IMR-90 (cell line): ENCODE measurements around the gene F3. TPM values are rescaled to one million over a fixed set of nuclear protein-coding genes. Genes with fewer than 3 reads are reported as not detected.

Experiments
- ATAC-seq: fragments of 200-7000 bp; cut with Tn5 transposase; 2 replicates; pipeline ENCODE4 v1.9.1; 2020; ENCODE audit warnings: low read depth, mild to moderate bottlenecking, moderate library complexity
- BruUV-seq: library from RNA; stranded (reverse); fragments of 400-500 nt; replicated peaks from 2 replicates; lab custom pipeline; 2021; lab: Mats Ljungman, UMichigan
- CTCF ChIA-PET: fragments of 300-600 bp; formaldehyde crosslinking; extraction: SDS; loops from one replicate; lab custom pipeline; 2021; ENCODE audit warnings: antibody characterized with exemption; lab: Yijun Ruan, JAX
- POLR2A ChIA-PET: fragments of 300-600 bp; sonication (Branson Sonifier 250); formaldehyde crosslinking; loops from one replicate; lab custom pipeline; 2022; ENCODE audit warnings: antibody characterized with exemption; ENCODE audit not compliant: unreplicated experiment; lab: Charles Lee
- DNase-seq: peaks from one replicate; pipeline ENCODE4 v3.0.0; 2013
- H2AFZ ChIP-seq: replicated peaks from 2 replicates; pipeline ENCODE3; 2013; ENCODE audit warnings: low read length, mild to moderate bottlenecking; ENCODE audit not compliant: poor library complexity
- H2AK5ac ChIP-seq: 2 replicates; pipeline ENCODE4 v1.6.1; 2013; ENCODE audit warnings: low read depth, low read length, inconsistent platforms
- H2AK9ac ChIP-seq: replicated peaks from 2 replicates; pipeline ENCODE3; 2013; ENCODE audit warnings: mild to moderate bottlenecking, low read depth, low read length, moderate library complexity; ENCODE audit not compliant: poor library complexity
- H2BK120ac ChIP-seq: 2 replicates; pipeline ENCODE4 v1.6.1; 2013; ENCODE audit warnings: low read depth, low read length, inconsistent platforms
- H2BK15ac ChIP-seq: 3 replicates; pipeline ENCODE4 v1.6.1; 2013; ENCODE audit warnings: low read depth, low read length, inconsistent platforms
- H2BK20ac ChIP-seq: 2 replicates; pipeline ENCODE4 v1.6.1; 2013; ENCODE audit warnings: low read depth, mild to moderate bottlenecking, inconsistent platforms, low read length, moderate library complexity
- H2BK5ac ChIP-seq: 2 replicates; pipeline ENCODE4 v1.6.1; 2013; ENCODE audit warnings: mild to moderate bottlenecking, low read depth, low read length, inconsistent platforms; ENCODE audit not compliant: poor library complexity, severe bottlenecking
- H3K14ac ChIP-seq: replicated peaks from 2 replicates; pipeline ENCODE4 v1.6.1; 2013; ENCODE audit warnings: low read depth, low read length, inconsistent platforms
- H3K18ac ChIP-seq: 2 replicates; pipeline ENCODE4 v1.6.1; 2013; ENCODE audit warnings: low read depth, low read length, control low read depth
- H3K23ac ChIP-seq: 2 replicates; pipeline ENCODE4 v1.6.1; 2013; ENCODE audit warnings: low read depth, low read length, inconsistent platforms
- H3K27ac ChIP-seq: 2 replicates; pipeline ENCODE4 v1.5.1; 2013; ENCODE audit warnings: mild to moderate bottlenecking, control low read depth, low read length; ENCODE audit not compliant: insufficient read depth
- H3K27me3 ChIP-seq: 2 replicates; pipeline ENCODE4 v1.6.1; 2013; ENCODE audit warnings: low read length; ENCODE audit not compliant: control insufficient read depth, insufficient read depth
- H3K36me3 ChIP-seq: 2 replicates; pipeline ENCODE4 v1.6.1; 2013; ENCODE audit warnings: low read length, mixed read lengths; ENCODE audit not compliant: control insufficient read depth, insufficient read depth
- H3K4ac ChIP-seq: 2 replicates; pipeline ENCODE4 v1.6.1; 2013; ENCODE audit warnings: low read depth, low read length, inconsistent platforms
- H3K4me1 ChIP-seq: 2 replicates; pipeline ENCODE4 v1.6.1; 2013; ENCODE audit warnings: low read length, mixed read lengths; ENCODE audit not compliant: control insufficient read depth, insufficient read depth
- H3K4me2 ChIP-seq: 2 replicates; pipeline ENCODE4 v1.6.1; 2013; ENCODE audit warnings: low read depth, mild to moderate bottlenecking, control low read depth, low read length, moderate library complexity
- H3K4me3 ChIP-seq: 2 replicates; pipeline ENCODE4 v1.5.1; 2013; ENCODE audit warnings: low read depth, mild to moderate bottlenecking, control low read depth, low read length, moderate library complexity; ENCODE audit not compliant: insufficient read depth
- H3K56ac ChIP-seq: 2 replicates; pipeline ENCODE4 v1.6.1; 2013; ENCODE audit warnings: low read length, inconsistent platforms; ENCODE audit not compliant: insufficient read depth; ENCODE audit errors: extremely low read depth
- H3K79me1 ChIP-seq, 2 experiments: 2 replicates each; pipeline ENCODE4 v1.6.1; 2013; ENCODE audit warnings: low read length in 2 of 2, inconsistent platforms in 1 of 2, low read depth in 1 of 2
- H3K9ac ChIP-seq: 2 replicates; pipeline ENCODE4 v1.6.1; 2013; ENCODE audit warnings: low read depth, low read length, control low read depth
- H3K9me1 ChIP-seq: 2 replicates; pipeline ENCODE4 v1.6.1; 2013; ENCODE audit warnings: low read length, inconsistent platforms; ENCODE audit not compliant: insufficient read depth
- H3K9me3 ChIP-seq: 2 replicates; pipeline ENCODE4 v1.6.1; 2013; ENCODE audit warnings: low read length; ENCODE audit not compliant: control insufficient read depth, insufficient read depth
- H4K20me1 ChIP-seq: 2 replicates; pipeline ENCODE4 v1.6.1; 2013; ENCODE audit warnings: low read length, inconsistent platforms; ENCODE audit not compliant: insufficient read depth
- H4K5ac ChIP-seq: 2 replicates; pipeline ENCODE4 v1.6.1; 2013; ENCODE audit warnings: mild to moderate bottlenecking, low read depth, low read length, control low read depth
- H4K8ac ChIP-seq, 2 experiments: 2 replicates each; pipeline ENCODE4 v1.6.1; 2013; ENCODE audit warnings: low read depth in 2 of 2, low read length in 2 of 2, control low read depth in 1 of 2, inconsistent platforms in 1 of 2
- H4K91ac ChIP-seq: 2 replicates; pipeline ENCODE4 v1.6.1; 2013; ENCODE audit warnings: low read depth, low read length, inconsistent platforms; ENCODE audit not compliant: insufficient read depth
- BHLHE40 ChIP-seq: fragments of 150-350 bp; IDR thresholded peaks from 2 replicates; pipeline ENCODE4 v1.6.1; 2016; ENCODE audit warnings: mild to moderate bottlenecking, low read depth, low read length
- CEBPB ChIP-seq: IDR thresholded peaks from 2 replicates; pipeline ENCODE4 v1.6.1; 2012; ENCODE audit warnings: low read depth, low read length, improper control_type of control experiment
- CHD1 ChIP-seq: IDR thresholded peaks from 2 replicates; pipeline ENCODE4 v1.6.1; 2012; ENCODE audit warnings: low read depth, low read length, improper control_type of control experiment
- CTCF ChIP-seq: conservative IDR thresholded peaks from 2 replicates; pipeline ENCODE4 v1.5.1; 2012; ENCODE audit warnings: mild to moderate bottlenecking, low read depth, low read length, improper control_type of control experiment
- ELK1 ChIP-seq: fragments of 150-350 bp; IDR thresholded peaks from 2 replicates; pipeline ENCODE4 v1.6.1; 2016; ENCODE audit warnings: low read depth, mild to moderate bottlenecking, low read length, moderate library complexity, borderline replicate concordance
- MAZ ChIP-seq: IDR thresholded peaks from 2 replicates; pipeline ENCODE4 v1.6.1; 2012; ENCODE audit warnings: low read depth, mild to moderate bottlenecking, low read length, improper control_type of control experiment, moderate library complexity, borderline replicate concordance
- NFE2L2 ChIP-seq: fragments of 150-350 bp; IDR thresholded peaks from 2 replicates; pipeline ENCODE4 v1.6.1; 2016; ENCODE audit warnings: low read depth, mild to moderate bottlenecking, low read length
- POLR2A ChIP-seq: IDR thresholded peaks from 2 replicates; pipeline ENCODE4 v1.6.1; 2012; ENCODE audit warnings: mild to moderate bottlenecking, low read depth, low read length
- RAD21 ChIP-seq: IDR thresholded peaks from 2 replicates; pipeline ENCODE4 v1.6.1; 2012; ENCODE audit warnings: low read length, improper control_type of control experiment
- RCOR1 ChIP-seq: IDR thresholded peaks from 2 replicates; pipeline ENCODE4 v1.6.1; 2012; ENCODE audit warnings: mild to moderate bottlenecking, low read length, improper control_type of control experiment; ENCODE audit not compliant: insufficient replicate concordance
- RFX5 ChIP-seq: IDR thresholded peaks from 2 replicates; pipeline ENCODE4 v1.8.0; 2012; ENCODE audit warnings: low read depth, mild to moderate bottlenecking, low read length, moderate library complexity
- WGBS, 2 experiments: methylation state at CpG; one replicate each; pipeline versions ENCODE4 v1.1.5 to v1.1.7; 2013; ENCODE audit warnings: missing lambda C conversion rate in 2 of 2; ENCODE audit not compliant: insufficient read length in 1 of 2; ENCODE audit errors: extremely low coverage in 2 of 2; 5-methylcytosine and 5-hydroxymethylcytosine counted together
- dilution Hi-C: fragments of 300-500 bp; cut with HindIII; formaldehyde crosslinking; loops from one replicate; pipeline ENCODE4 v1.14.3; 2018; ENCODE audit warnings: low sequenced_read_pairs; ENCODE audit not compliant: unreplicated experiment
- in situ Hi-C: fragments of 300-500 bp; cut with MboI; formaldehyde crosslinking; loops from 3 replicates; pipeline ENCODE4 v1.14.3; 2019; ENCODE audit warnings: low sequenced_read_pairs, inconsistent platforms, mixed read lengths
- intact Hi-C: fragments of 100-400 bp; cut with micrococcal nuclease; formaldehyde crosslinking; loops from 2 replicates; pipeline ENCODE4 v1.10.0; 2022
- polyA plus RNA-seq, 3 experiments: library from polyadenylated mRNA; depleted of rRNA; stranded (reverse); fragments of >200 nt; gene quantifications; 2 replicates each; pipeline ENCODE4 v1.2.3, GENCODE V29; 2012; ENCODE audit warnings: low replicate concordance in 1 of 3
- total RNA-seq: library from RNA; depleted of rRNA; stranded (reverse); fragments of >200 nt; gene quantifications from 2 replicates; pipeline ENCODE4 v1.2.3, GENCODE V29; 2012

The F3 gene
- total and polyA plus RNA-seq, 2 of the 4 experiments (the other 2 are of a cell fraction) = 75.6 to 126 TPM

- Histone ChIP-seq H3K4me3 (no peak overlapping the region), H3K36me3 (peaks cover 8% of the 10 kb centered on the region), H3K9me3 (no peaks in the 10 kb centered on the region), H3K14ac (no peak overlapping the region), H3K79me1 (no peaks in the 10 kb centered on the region; a peak in 1 of 4 replicates), H4K91ac (no peak overlapping the region), H4K8ac (no peak overlapping the region), H3K27ac (no peak overlapping the region), H3K4me1 (no peaks in the 10 kb centered on the region), H3K23ac (no peak overlapping the region), H2AFZ (no peak overlapping the region), H3K56ac (no peak overlapping the region), H3K4me2 (no peak overlapping the region), H3K4ac (no peak overlapping the region), H2AK9ac (no peak overlapping the region), H3K18ac (no peak overlapping the region), H2AK5ac (no peak overlapping the region), H2BK5ac (no peak overlapping the region), H2BK120ac (no peak overlapping the region), H4K20me1 (no peaks in the 10 kb centered on the region), H3K9ac (no peak overlapping the region), H2BK15ac (no peak overlapping the region), H4K5ac (no peak overlapping the region), H2BK20ac (no peak overlapping the region), H3K27me3 (no peaks in the 10 kb centered on the region), H3K9me1 (no peaks in the 10 kb centered on the region)
- no CpG with 5 or more reads among the region's 2 CpGs for WGBS, 2 experiments
- intact Hi-C loops (no loop called here), dilution Hi-C loops (no loop called here), in situ Hi-C loops (no loop called here)
- no TSS peak for BruUV-seq
- no peak for TF ChIP-seq RAD21
- no peak for TF ChIP-seq CTCF
- no peak for TF ChIP-seq BHLHE40
- no peak for TF ChIP-seq MAZ
- TF ChIP-seq NFE2L2 = no peak
- TF ChIP-seq RCOR1 = no peak
- TF ChIP-seq POLR2A = no peak
- TF ChIP-seq CHD1 = no peak
- TF ChIP-seq RFX5 = no peak
- TF ChIP-seq CEBPB = no peak
- TF ChIP-seq ELK1 = no peak
- ChIA-PET POLR2A (no interaction called here), CTCF (no interaction called here)
- ATAC-seq (no peak), DNase-seq (no peak)
Observed at GRCh38 chr1:94490556-94490955, 51.0 kb downstream of the F3 start.
